GM12878 (cell line): ENCODE data around the gene WDR59. TPM values are rescaled to one million over a fixed set of nuclear protein-coding genes. Genes with fewer than 3 reads are reported as not detected.

Experiments
- ATAC-seq: fragments of 200-7000 bp; cut with Tn5 transposase; 3 replicates; pipeline ENCODE4 v1.9.1; 2020; ENCODE audit warnings: mild to moderate bottlenecking, moderate library complexity
- BruUV-seq: library from RNA; stranded (reverse); fragments of 400-500 nt; replicated peaks from 2 replicates; lab custom pipeline; 2021; lab: Mats Ljungman, UMichigan
- CTCF ChIA-PET: fragments of 300-600 bp; sonication (Branson Sonifier 250); formaldehyde crosslinking; extraction: SDS; loops from one replicate; lab custom pipeline; 2021; ENCODE audit warnings: inconsistent platforms; lab: Yijun Ruan, JAX
- POLR2A ChIA-PET: fragments of 350-600 bp; formaldehyde crosslinking; extraction: SDS; loops from one replicate; lab custom pipeline; 2021; ENCODE audit warnings: inconsistent platforms; lab: Charles Lee
- RAD21 ChIA-PET: fragments of 300-600 bp; sonication (Branson Sonifier 250); formaldehyde crosslinking; loops from one replicate; lab custom pipeline; 2023; ENCODE audit warnings: antibody characterized with exemption; ENCODE audit not compliant: unreplicated experiment; lab: Charles Lee
- SMC1A ChIA-PET: fragments of 300-600 bp; sonication (Branson Sonifier 250); formaldehyde crosslinking; loops from one replicate; lab custom pipeline; 2023; ENCODE audit not compliant: unreplicated experiment, uncharacterized antibody; lab: Charles Lee
- DNase-seq: peaks from one replicate; pipeline ENCODE4 v3.0.0-alpha.2; 2011; ENCODE audit warnings: low read depth, low spot score
- FAIRE-seq: peaks from 3 replicates; lab custom pipeline; 2011; peaks lifted over from hg19 to GRCh38; lab: Jason Lieb, UNC
- H2AFZ ChIP-seq: 2 replicates; pipeline ENCODE4 v1.6.0; 2011; ENCODE audit warnings: low read depth, low read length, control low read depth; ENCODE audit not compliant: control insufficient read depth
- H3K27ac ChIP-seq: 2 replicates; pipeline ENCODE4 v1.5.1; 2011; ENCODE audit warnings: control low read depth; ENCODE audit not compliant: control insufficient read depth, insufficient read depth
- H3K27me3 ChIP-seq, 2 experiments: replicated peaks in 1 of 2; 2 replicates each; pipeline versions ENCODE4 v1.6.0 to v1.6.1; 2011; ENCODE audit warnings: low read length in 1 of 2; ENCODE audit not compliant: control insufficient read depth in 2 of 2, insufficient read depth in 2 of 2
- H3K36me3 ChIP-seq, 2 experiments: 2 replicates each; pipeline ENCODE4 v1.5.1; 2011; ENCODE audit warnings: low read length in 1 of 2; ENCODE audit not compliant: control insufficient read depth in 2 of 2, insufficient read depth in 2 of 2
- H3K4me1 ChIP-seq: 2 replicates; pipeline ENCODE4 v1.6.1; 2011; ENCODE audit warnings: mild to moderate bottlenecking, low read length, moderate library complexity, mixed read lengths; ENCODE audit not compliant: control insufficient read depth, insufficient read depth
- H3K4me2 ChIP-seq: 2 replicates; pipeline ENCODE4 v1.6.0; 2011; ENCODE audit warnings: control low read depth; ENCODE audit not compliant: control insufficient read depth, insufficient read depth
- H3K4me3 ChIP-seq: fragments of 200-600 bp; sonication (generic); 2 replicates; pipeline ENCODE4 v1.5.1; 2016
- H3K79me2 ChIP-seq: 2 replicates; pipeline ENCODE4 v1.6.0; 2011; ENCODE audit warnings: low read length; ENCODE audit not compliant: control insufficient read depth, insufficient read depth
- H3K9ac ChIP-seq: 2 replicates; pipeline ENCODE4 v1.8.0; 2011; ENCODE audit warnings: low read length, control low read depth, mixed read lengths; ENCODE audit not compliant: control insufficient read depth, insufficient read depth
- H3K9me3 ChIP-seq: replicated peaks from 3 replicates; pipeline ENCODE4 v1.5.1; 2011; ENCODE audit warnings: mild to moderate bottlenecking, low read length; ENCODE audit not compliant: control insufficient read depth, insufficient read depth
- H4K20me1 ChIP-seq: 2 replicates; pipeline ENCODE4 v1.6.0; 2011; ENCODE audit not compliant: control insufficient read depth, insufficient read depth
- CHD4 ChIP-seq: fragments of 200-600 bp; sonication (generic); IDR thresholded peaks from 2 replicates; pipeline ENCODE4 v1.6.1; 2016; ENCODE audit warnings: mild to moderate bottlenecking
- FOS ChIP-seq: IDR thresholded peaks from 3 replicates; pipeline ENCODE4 v1.6.1; 2011; ENCODE audit warnings: borderline replicate concordance; ENCODE audit not compliant: insufficient read length; ENCODE audit errors: extremely low read depth
- FOXM1 ChIP-seq: IDR thresholded peaks from 2 replicates; pipeline ENCODE4 v1.6.1; 2012; ENCODE audit warnings: low read depth, mild to moderate bottlenecking, inconsistent platforms, low read length, moderate library complexity
- HDAC2 ChIP-seq: fragments of 200-600 bp; sonication (generic); IDR thresholded peaks from 2 replicates; pipeline ENCODE4 v1.6.1; 2017
- MEF2A ChIP-seq: IDR thresholded peaks from 2 replicates; pipeline ENCODE4 v1.6.1; 2011; ENCODE audit warnings: low read depth, mild to moderate bottlenecking, low read length, moderate library complexity; ENCODE audit not compliant: insufficient read depth
- MXI1 ChIP-seq: fragments of 150-350 bp; IDR thresholded peaks from 2 replicates; pipeline ENCODE4 v1.6.1; 2011; ENCODE audit warnings: low read depth, mild to moderate bottlenecking, inconsistent platforms, low read length, improper control_type of control experiment
- NFYB ChIP-seq: IDR thresholded peaks from 2 replicates; pipeline ENCODE4 v1.6.1; 2011; ENCODE audit warnings: low read depth, mild to moderate bottlenecking, low read length, improper control_type of control experiment, moderate library complexity; ENCODE audit not compliant: insufficient read depth
- NR2C2 ChIP-seq: IDR thresholded peaks from 2 replicates; pipeline ENCODE4 v1.6.1; 2011; ENCODE audit warnings: borderline replicate concordance, low read depth; ENCODE audit not compliant: control insufficient read depth, insufficient read length
- PAX5 ChIP-seq: IDR thresholded peaks from 2 replicates; pipeline ENCODE4 v1.6.1; 2011; ENCODE audit warnings: low read depth, low read length, borderline replicate concordance
- RBBP5 ChIP-seq: fragments of 200-600 bp; sonication (generic); conservative IDR thresholded peaks from 2 replicates; pipeline ENCODE4 v1.6.1; 2016
- RCOR1 ChIP-seq: conservative IDR thresholded peaks from 2 replicates; pipeline ENCODE4 v1.6.1; 2012; ENCODE audit warnings: low read depth, low read length, improper control_type of control experiment
- SIN3A ChIP-seq: IDR thresholded peaks from 2 replicates; pipeline ENCODE4 v1.6.1; 2012; ENCODE audit warnings: low read depth, low read length, improper control_type of control experiment
- SREBF1 ChIP-seq: IDR thresholded peaks from 2 replicates; pipeline ENCODE4 v1.6.1; 2012; ENCODE audit warnings: mild to moderate bottlenecking, low read length
- TCF7 ChIP-seq: IDR thresholded peaks from 2 replicates; pipeline ENCODE4 v1.6.1; 2014; ENCODE audit warnings: antibody characterized with exemption, borderline replicate concordance
- WGBS: methylation state at CpG from one replicate; pipeline ENCODE4 v1.1.6; 2016; ENCODE audit warnings: low lambda C conversion rate; ENCODE audit not compliant: insufficient replicate concordance, insufficient coverage; ENCODE audit errors: missing lambda C conversion rate; 5-methylcytosine and 5-hydroxymethylcytosine counted together
- in situ Hi-C: fragments of 300-500 bp; cut with MboI; formaldehyde crosslinking; loops from 9 replicates; pipeline ENCODE4 v1.14.3; 2018; ENCODE audit warnings: mixed read lengths
- intact Hi-C: fragments of 100-400 bp; cut with micrococcal nuclease; formaldehyde crosslinking; loops from one replicate; pipeline ENCODE4 v1.14.2; 2022; ENCODE audit not compliant: unreplicated experiment
- polyA plus RNA-seq, 11 experiments: library from polyadenylated mRNA; depleted of rRNA in 4 of 11; unstranded in 6 of 11; stranded (reverse) in 5 of 11; fragments of >200 nt; fragmentation: Nextera tagmentation in 4 of 11; fragmentation: Illumina TruSeq in 1 of 11; extraction: Ambion mirVana in 4 of 11; extraction: Trizol in 1 of 11; gene quantifications; 1 replicate in 1 of 11; 2 replicates in 10 of 11; pipeline versions ENCODE4 v1.2.1 to v1.2.3, GENCODE V29; 2011 to 2016; ENCODE audit warnings: inconsistent platforms in 2 of 11, missing spikeins in 2 of 11, low read depth in 1 of 11
- total RNA-seq, 4 experiments: library from RNA; depleted of rRNA in 3 of 4; stranded (reverse); fragments of >200 nt in 3 of 4; fragmentation: Illumina TruSeq in 1 of 4; extraction: Trizol in 1 of 4; gene quantifications; 2 replicates each; pipeline versions ENCODE4 v1.2.1 to v1.2.3, GENCODE V29; 2013 to 2021
- TF ChIP-seq, protein P1 (sequence below): IDR thresholded peaks from 2 replicates; pipeline ENCODE4 v1.6.1; 2012; ENCODE audit warnings: low read depth, low read length, improper control_type of control experiment
- TF ChIP-seq, protein P2 (sequence below): fragments of 450-650 bp; IDR thresholded peaks from 2 replicates; pipeline ENCODE4 v1.6.1; 2018; ENCODE audit warnings: borderline replicate concordance, mild to moderate bottlenecking; ENCODE audit not compliant: partially characterized antibody
- TF ChIP-seq, protein P3 (sequence below): fragments of 450-650 bp; IDR thresholded peaks from 2 replicates; pipeline ENCODE4 v1.6.1; 2016; ENCODE audit warnings: mild to moderate bottlenecking

Gene WDR59
- total and polyA plus RNA-seq, 10 of the 15 experiments (the other 5 are each of a cell fraction or from before 2014, with no cell fraction given) = 9.7 to 78.4 (median 24.5) TPM

DNA sequence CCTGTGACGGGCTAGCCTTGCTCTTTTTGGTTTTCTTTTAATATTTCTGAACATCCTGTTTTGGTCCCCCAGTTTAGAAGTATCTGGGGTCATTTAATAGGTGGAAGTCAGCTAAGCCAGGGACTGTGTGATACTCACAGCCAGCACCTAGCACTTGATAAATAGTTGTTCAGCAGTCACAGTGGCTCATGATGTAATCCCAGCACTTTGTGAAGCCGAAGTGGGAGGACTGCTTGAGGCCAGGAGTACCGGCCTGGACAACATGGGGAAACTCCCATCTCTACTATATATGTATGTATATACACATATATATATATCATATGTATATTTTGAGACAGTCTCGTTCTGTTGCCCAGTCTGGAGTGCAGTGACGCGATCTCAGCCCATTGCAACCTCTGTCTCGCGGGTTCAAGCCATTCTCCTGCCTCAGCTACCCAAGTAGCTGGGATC lies 12.1 kb upstream of the WDR59 start:
- no peak for ATAC-seq
- no peaks in the 10 kb centered on the region for H4K20me1 ChIP-seq
- TF ChIP-seq, protein P1, sequence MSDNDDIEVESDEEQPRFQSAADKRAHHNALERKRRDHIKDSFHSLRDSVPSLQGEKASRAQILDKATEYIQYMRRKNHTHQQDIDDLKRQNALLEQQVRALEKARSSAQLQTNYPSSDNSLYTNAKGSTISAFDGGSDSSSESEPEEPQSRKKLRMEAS = no peak
- TF ChIP-seq TCF7 = no peak
- TF ChIP-seq MEF2A = no peak
- TF ChIP-seq RCOR1 = no peak
- no peak for TF ChIP-seq SIN3A
- no peak for TF ChIP-seq RBBP5
- TF ChIP-seq, protein P2, sequence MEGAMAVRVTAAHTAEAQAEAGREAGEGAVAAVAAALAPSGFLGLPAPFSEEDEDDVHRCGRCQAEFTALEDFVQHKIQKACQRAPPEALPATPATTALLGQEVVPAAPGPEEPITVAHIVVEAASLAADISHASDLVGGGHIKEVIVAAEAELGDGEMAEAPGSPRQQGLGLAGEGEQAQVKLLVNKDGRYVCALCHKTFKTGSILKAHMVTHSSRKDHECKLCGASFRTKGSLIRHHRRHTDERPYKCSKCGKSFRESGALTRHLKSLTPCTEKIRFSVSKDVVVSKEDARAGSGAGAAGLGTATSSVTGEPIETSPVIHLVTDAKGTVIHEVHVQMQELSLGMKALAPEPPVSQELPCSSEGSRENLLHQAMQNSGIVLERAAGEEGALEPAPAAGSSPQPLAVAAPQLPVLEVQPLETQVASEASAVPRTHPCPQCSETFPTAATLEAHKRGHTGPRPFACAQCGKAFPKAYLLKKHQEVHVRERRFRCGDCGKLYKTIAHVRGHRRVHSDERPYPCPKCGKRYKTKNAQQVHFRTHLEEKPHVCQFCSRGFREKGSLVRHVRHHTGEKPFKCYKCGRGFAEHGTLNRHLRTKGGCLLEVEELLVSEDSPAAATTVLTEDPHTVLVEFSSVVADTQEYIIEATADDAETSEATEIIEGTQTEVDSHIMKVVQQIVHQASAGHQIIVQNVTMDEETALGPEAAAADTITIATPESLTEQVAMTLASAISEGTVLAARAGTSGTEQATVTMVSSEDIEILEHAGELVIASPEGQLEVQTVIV = no peak
- TF ChIP-seq HDAC2 = no peak
- TF ChIP-seq PAX5 = no peak
- TF ChIP-seq SREBF1 = no peak
- TF ChIP-seq NFYB = no peak
- no peak for TF ChIP-seq FOXM1
- TF ChIP-seq, protein P3, sequence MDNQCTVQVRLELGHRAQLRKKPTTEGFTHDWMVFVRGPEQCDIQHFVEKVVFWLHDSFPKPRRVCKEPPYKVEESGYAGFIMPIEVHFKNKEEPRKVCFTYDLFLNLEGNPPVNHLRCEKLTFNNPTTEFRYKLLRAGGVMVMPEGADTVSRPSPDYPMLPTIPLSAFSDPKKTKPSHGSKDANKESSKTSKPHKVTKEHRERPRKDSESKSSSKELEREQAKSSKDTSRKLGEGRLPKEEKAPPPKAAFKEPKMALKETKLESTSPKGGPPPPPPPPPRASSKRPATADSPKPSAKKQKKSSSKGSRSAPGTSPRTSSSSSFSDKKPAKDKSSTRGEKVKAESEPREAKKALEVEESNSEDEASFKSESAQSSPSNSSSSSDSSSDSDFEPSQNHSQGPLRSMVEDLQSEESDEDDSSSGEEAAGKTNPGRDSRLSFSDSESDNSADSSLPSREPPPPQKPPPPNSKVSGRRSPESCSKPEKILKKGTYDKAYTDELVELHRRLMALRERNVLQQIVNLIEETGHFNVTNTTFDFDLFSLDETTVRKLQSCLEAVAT = no peak
- no peak for TF ChIP-seq CHD4
- TF ChIP-seq NR2C2 = no peak
- no peak for TF ChIP-seq FOS
- TF ChIP-seq MXI1 = no peak
- TF ChIP-seq, all 136 proteins: peak for 0
- FAIRE-seq (no peak), DNase-seq (no peak)
- Histone ChIP-seq H3K9me3 (no peaks in the 10 kb centered on the region), H3K4me3 (no peak overlapping the region), H3K4me2 (no peak overlapping the region), H3K4me1 (peaks cover 8% of the 10 kb centered on the region), H3K27me3 (no peaks in the 10 kb centered on the region), H3K79me2 (peaks cover 24% of the 10 kb centered on the region), H2AFZ (no peak overlapping the region), H3K27ac (no peak overlapping the region), H3K36me3 (no peaks in the 10 kb centered on the region), H3K9ac (no peak overlapping the region)
- ChIA-PET CTCF (interaction anchor here (0.6 to 3.2 kb wide), 3 partner anchors 11 to 114 kb away, joined by 4 to 90 read pairs (median 6); partner anchors contain the start of gene WDR59), SMC1A (interaction anchor here (1.7 to 4.1 kb wide), 3 partner anchors 12 to 113 kb away, joined by 4 to 69 read pairs (median 6); partner anchors contain the start of gene WDR59), RAD21 (interaction anchor here (1.5 to 5.5 kb wide), 2 partner anchors 11 to 113 kb away, joined by 6 to 92 read pairs; no protein-coding TSS in a partner anchor), POLR2A (interaction anchor here (3.4 kb wide), 1 partner anchor 114 kb away, joined by 13 read pairs; no protein-coding TSS in a partner anchor)
- in situ Hi-C loops = no loop called here
- BruUV-seq = no TSS peak
- intact Hi-C loops = loop anchor here (10.0 kb wide), 1 partner anchor 132 kb away; no protein-coding TSS in a partner anchor
- WGBS = 76% methylated on average over 8 of the region's 8 CpGs
